Measurements from ENCODE around the gene ITGA7.
"Not testable (repeated sequence)": the region's sequence is repeated elsewhere in the genome, so short reads cannot be mapped to it uniquely, and the experiment has no call there.

ITGA7 gene

GRCh38 chr12:55650620-55651298 is 56.9 kb downstream of the ITGA7 start:
- not testable (repeated sequence) for DNase-seq (ENCODE audit: insufficient read length, low spot score)

GRCh38 chr12:55647027-55647426 is 60.7 kb downstream of the ITGA7 start:
- FAIRE-seq, result no peak
- no peak for DNase-seq (ENCODE audit: insufficient read length, low spot score)

More at GRCh38 chr12:55650620-55651298, 56.9 kb downstream of the ITGA7 start:
- FAIRE-seq, result not testable (repeated sequence)

- DNase-seq (ENCODE audit: insufficient read length, low spot score) (no peak), FAIRE-seq (no peak)
Observed at GRCh38 chr12:55644591-55644990, 63.1 kb downstream of the ITGA7 start.

- FAIRE-seq (no peak), DNase-seq (ENCODE audit: insufficient read length, low spot score) (no peak)
Observed at GRCh38 chr12:55642669-55643068, 65.0 kb downstream of the ITGA7 start.

- no peak for FAIRE-seq
- no peak for DNase-seq (ENCODE audit: insufficient read length, low spot score)
Observed at GRCh38 chr12:55642267-55642666, 65.4 kb downstream of the ITGA7 start.

GRCh38 chr12:55641595-55641994 is 66.1 kb downstream of the ITGA7 start:
- DNase-seq (ENCODE audit: insufficient read length, low spot score), result no peak
- FAIRE-seq, result no peak

- no peak for DNase-seq (ENCODE audit: insufficient read length, low spot score)
Observed at GRCh38 chr12:55637467-55637866, 70.2 kb downstream of the ITGA7 start.

GRCh38 chr12:55636853-55637252 is 70.9 kb downstream of the ITGA7 start, which contains the start of gene OR10P1:
TSS of gene OR10P1 (plus strand) at chr12:55636892. CDS start at chr12:55636892, 0 bp downstream.
- FAIRE-seq (no peak), DNase-seq (ENCODE audit: insufficient read length, low spot score) (no peak)

More at GRCh38 chr12:55637467-55637866, 70.2 kb downstream of the ITGA7 start:
- FAIRE-seq, result no peak

GRCh38 chr12:55636116-55636655 is 71.5 kb downstream of the ITGA7 start:
- no peak for FAIRE-seq

More at GRCh38 chr12:55636116-55636655, 71.5 kb downstream of the ITGA7 start:
- no peak for DNase-seq (ENCODE audit: insufficient read length, low spot score)
